ENCODE data around the gene TBC1D9.

DNA sequence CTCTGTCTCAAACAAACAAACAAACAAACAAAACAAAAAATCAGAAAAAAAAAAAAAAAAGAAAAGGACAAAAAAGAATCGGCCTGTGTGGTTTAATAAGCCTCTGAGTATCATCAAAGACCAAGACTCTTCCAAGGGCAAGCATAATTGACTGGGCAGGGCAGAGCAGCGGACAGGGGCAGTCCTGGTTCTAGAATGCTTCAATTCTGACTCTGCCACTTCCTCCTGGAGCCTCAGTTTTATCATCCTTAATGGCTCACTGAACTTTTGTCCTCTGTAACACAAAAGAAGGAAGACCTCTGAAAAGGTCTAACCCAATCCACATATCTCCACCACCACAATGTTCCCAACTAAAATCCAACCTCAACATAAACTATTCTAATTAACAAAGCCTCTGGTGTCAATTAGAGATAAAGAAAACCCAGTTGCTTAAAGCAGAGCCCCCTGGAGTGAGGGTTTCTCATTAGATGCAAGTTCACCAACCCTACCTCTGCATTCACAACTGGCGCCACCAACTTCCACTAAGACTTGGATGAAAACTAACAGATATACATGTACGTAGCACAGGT, 51.7 kb downstream of the TBC1D9 start:
- TF ChIP-seq CTCF (IDR thresholded peaks at IDR 0.05 in 4 of 5, conservative IDR thresholded peaks at IDR 0.05 in 1 of 5) (no peak), POLR2A (IDR thresholded peaks at IDR 0.05) (no peak)
